Body of pancreas (tissue), 4 donors: ENCODE measurements around the gene CELSR1.

Source experiments
- CTCF ChIP-seq, 7 experiments: fragments of 450-650 bp in 4 of 7; fragments of 200-600 bp in 3 of 7; sonication (generic) in 3 of 7; IDR thresholded peaks; one replicate each; pipeline ENCODE4 v1.5.1; 2016 to 2019; ENCODE audit warnings: antibody characterized with exemption in 7 of 7
- POLR2A ChIP-seq, 3 donors: fragments of 450-650 bp; IDR thresholded peaks; one replicate each; pipeline ENCODE4 v1.6.1; 2016; ENCODE audit warnings: antibody characterized with exemption in 3 of 3, mild to moderate bottlenecking in 2 of 3

- no peak for TF ChIP-seq CTCF (IDR thresholded peaks at IDR 0.05)
- no peak for TF ChIP-seq POLR2A (IDR thresholded peaks at IDR 0.05)
Observed at GRCh38 chr22:46370584-46371291, 166.7 kb downstream of the CELSR1 start.
